Measurements from ENCODE around the gene COPS3.

The COPS3 gene

GRCh38 chr17:17243163-17243562 lies 37.9 kb downstream of the COPS3 start:
- DNase-seq (ENCODE audit: low read depth), result no peak
- in situ Hi-C loops (cut with HindIII; ENCODE audit: low sequenced_read_pairs), result no loop called here
- no peak for TF ChIP-seq CTCF (IDR thresholded peaks at IDR 0.05; ENCODE audit: low read depth, low read length, missing control alignments)
- H3K4me3 ChIP-seq (ENCODE audit: low read depth, low read length), result no peak overlapping the region

DNA sequence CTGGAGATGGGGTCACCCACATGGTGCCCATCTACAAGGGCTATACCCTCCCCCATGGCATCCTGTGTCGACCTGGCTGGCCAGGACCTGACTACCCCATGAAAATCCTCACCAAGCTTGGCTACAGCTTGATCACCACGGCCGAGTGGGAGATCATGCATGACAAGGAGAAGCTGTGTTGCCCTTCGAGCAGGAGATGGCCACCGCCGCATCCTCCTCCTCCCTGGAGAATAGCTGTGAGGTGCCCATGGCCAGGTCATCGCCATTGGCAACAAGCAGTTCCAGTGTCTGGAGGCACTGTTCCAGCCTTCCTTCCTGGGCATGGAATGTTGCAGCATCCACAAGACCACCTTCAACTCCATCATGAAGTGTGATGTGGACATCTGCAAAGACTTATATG lies 38.8 kb downstream of the COPS3 start:
- in situ Hi-C loops (cut with HindIII; ENCODE audit: low sequenced_read_pairs), result no loop called here
- TF ChIP-seq CTCF (IDR thresholded peaks at IDR 0.05; ENCODE audit: low read depth, low read length, missing control alignments), result no peak
- no peak for DNase-seq (ENCODE audit: low read depth)
- no peak overlapping the region for H3K4me3 ChIP-seq (ENCODE audit: low read depth, low read length)

DNA sequence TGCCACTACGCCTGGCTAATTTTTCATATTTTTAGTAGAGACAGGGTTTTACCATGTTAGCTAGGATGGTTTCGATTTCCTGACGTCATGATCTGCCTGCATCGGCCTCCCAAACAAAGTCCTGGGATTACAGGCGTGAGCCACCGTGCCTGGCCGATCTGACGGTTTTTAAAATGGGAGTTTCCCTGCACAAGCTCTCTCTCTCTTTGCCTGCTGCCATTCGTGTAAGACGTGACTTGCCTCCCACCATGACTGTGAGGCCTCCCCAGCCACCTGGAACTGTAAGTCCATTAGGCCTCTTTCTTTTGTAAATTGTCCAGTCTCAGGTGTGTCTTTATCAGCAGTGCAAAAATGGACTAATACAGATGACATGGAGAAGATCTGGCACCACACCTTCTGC lies 39.4 kb downstream of the COPS3 start:
- no peak overlapping the region for H3K4me3 ChIP-seq (ENCODE audit: low read depth, low read length)
- no peak for TF ChIP-seq CTCF (IDR thresholded peaks at IDR 0.05; ENCODE audit: low read depth, low read length, missing control alignments)
- in situ Hi-C loops (cut with HindIII; ENCODE audit: low sequenced_read_pairs), result no loop called here
- no peak for DNase-seq (ENCODE audit: low read depth)

- H3K4me3 ChIP-seq (ENCODE audit: low read depth, low read length), result no peak overlapping the region
- TF ChIP-seq CTCF (IDR thresholded peaks at IDR 0.05; ENCODE audit: low read depth, low read length, missing control alignments), result no peak
- in situ Hi-C loops (cut with HindIII; ENCODE audit: low sequenced_read_pairs), result no loop called here
- no peak for DNase-seq (ENCODE audit: low read depth)
Measured at GRCh38 chr17:17239832-17240231, 41.2 kb downstream of the COPS3 start.

- DNase-seq (ENCODE audit: low read depth), result peak; percentile 66
- in situ Hi-C loops (cut with HindIII; ENCODE audit: low sequenced_read_pairs), result no loop called here
- TF ChIP-seq CTCF (IDR thresholded peaks at IDR 0.05; ENCODE audit: low read depth, low read length, missing control alignments), result no peak
- peak within 1 kb of the TSS; percentile 99 for H3K4me3 ChIP-seq (ENCODE audit: low read depth, low read length)
Measured at GRCh38 chr17:17237026-17237799, 43.8 kb downstream of the COPS3 start, which contains the start of gene FLCN. Gene FLCN, minus strand, starts transcription at chr17:17237168. Its CDS starts 9,031 bp downstream, at chr17:17228137.

DNA sequence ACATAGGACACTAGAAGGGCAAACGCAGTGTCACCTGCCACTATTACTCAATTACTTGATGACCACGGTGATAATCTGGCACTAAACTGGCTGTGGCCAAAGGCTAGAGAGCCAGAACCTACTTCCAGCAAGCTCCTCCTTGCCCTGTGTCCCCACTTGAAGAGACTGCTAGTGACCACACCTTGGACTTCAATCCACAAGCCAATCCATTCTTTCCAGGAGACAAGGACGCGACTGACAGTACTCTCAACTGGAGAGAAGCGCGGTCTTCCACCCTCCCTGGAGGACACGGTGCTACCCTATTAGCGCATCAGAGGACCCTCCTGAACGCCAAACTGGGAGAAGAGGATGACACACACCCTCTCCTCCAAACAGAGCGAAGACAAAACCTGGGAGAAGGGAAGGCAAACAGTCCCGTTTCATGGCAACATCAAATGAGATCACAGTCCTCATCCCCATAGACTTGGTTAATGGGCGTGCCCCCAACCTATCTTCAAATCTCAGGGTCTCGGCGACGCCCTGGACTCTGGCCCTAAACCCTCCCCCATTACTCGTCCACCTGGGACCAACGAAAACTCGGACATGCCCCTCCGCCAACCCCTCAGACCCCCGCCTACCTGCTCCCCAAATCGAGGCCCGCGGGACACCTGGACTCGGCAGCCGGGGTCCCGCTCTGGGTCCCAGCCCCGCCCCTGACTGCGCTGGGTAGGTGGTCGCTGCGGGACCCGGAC lies 44.6 kb downstream of the COPS3 start:
- H3K4me3 ChIP-seq (ENCODE audit: low read depth, low read length), result peak overlapping the region; percentile 99
- in situ Hi-C loops (cut with HindIII; ENCODE audit: low sequenced_read_pairs), result no loop called here
- peak; percentile 6 for DNase-seq (ENCODE audit: low read depth)
- TF ChIP-seq CTCF (IDR thresholded peaks at IDR 0.05; ENCODE audit: low read depth, low read length, missing control alignments), result no peak
